NCI-H1092 (cell line): ENCODE measurements around the gene PSD.
A peak's percentile ranks its signal among the peaks of the same experiment; 100 is the strongest.

Source experiments
- DNase-seq: peaks from one replicate; lab custom pipeline; 2025; lab: John Stamatoyannopoulos, UW

Gene PSD

GRCh38 chr10:102420181-102420713, 1.7 kb upstream of the PSD start:
- no peak for DNase-seq

GRCh38 chr10:102419269-102420180, 940 bp upstream of the PSD start:
- peak; percentile 66 for DNase-seq

DNA sequence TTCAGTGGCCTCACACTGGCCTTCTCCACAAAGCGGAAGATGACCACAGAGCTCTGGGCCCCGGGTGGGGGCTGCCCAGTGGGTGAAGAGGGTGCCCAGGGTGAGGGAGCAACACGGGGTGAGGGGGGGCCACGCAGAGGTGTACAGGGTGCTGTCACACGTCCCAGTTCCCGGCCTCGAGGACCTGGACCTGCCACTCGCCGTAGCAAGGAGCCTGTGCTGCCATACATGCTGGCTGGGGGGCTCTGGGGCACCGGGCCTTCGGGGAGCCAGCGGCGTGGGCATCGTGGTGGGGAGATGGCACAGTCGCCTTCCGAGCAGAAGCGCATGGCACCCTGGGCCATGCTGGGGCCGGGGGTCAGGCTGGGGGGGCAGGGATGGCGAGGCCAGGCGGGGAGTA, 1.9 kb downstream of the PSD start:
- no peak for DNase-seq

DNA sequence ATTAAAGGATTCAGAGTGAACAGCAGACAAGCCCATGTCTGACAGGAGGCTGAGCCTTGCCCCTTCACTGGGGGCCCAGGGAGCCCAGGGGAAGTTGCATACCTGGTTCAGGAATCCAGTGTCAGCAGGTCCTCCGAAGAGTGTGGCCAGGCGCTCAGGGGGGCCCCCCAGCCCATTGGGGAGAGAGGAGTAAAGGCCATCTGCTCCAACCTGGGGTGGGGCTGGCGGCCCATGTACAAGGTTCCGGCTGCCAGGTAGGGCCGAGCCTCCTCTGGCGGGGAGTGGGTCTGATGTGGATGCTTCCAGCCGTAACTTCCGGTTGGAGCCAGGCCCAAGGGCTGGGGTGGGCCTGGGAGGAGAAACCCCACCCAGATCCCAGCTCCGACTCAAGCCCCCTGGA, 2.3 kb downstream of the PSD start:
- DNase-seq: no peak

DNA sequence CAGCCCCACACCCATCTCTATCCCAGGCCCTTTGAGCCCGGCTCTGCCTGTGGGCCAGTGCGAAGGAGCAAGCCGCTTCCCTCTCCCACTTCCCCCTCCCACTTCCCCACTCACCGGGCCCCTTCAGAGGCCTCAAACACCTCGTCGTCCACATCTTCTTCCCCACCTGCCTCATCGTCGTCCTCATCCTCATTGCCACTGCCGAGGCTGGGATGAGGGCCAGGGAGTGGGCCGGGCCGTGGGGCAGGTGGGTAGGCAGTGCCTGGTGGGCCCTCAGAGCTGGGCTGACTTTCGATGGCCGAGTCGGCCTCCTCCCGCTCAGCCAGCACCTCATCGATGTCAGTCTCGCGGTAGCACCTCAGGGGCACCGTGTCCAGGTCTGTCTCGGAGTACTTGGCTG, 3.8 kb downstream of the PSD start:
- DNase-seq: no peak

DNA sequence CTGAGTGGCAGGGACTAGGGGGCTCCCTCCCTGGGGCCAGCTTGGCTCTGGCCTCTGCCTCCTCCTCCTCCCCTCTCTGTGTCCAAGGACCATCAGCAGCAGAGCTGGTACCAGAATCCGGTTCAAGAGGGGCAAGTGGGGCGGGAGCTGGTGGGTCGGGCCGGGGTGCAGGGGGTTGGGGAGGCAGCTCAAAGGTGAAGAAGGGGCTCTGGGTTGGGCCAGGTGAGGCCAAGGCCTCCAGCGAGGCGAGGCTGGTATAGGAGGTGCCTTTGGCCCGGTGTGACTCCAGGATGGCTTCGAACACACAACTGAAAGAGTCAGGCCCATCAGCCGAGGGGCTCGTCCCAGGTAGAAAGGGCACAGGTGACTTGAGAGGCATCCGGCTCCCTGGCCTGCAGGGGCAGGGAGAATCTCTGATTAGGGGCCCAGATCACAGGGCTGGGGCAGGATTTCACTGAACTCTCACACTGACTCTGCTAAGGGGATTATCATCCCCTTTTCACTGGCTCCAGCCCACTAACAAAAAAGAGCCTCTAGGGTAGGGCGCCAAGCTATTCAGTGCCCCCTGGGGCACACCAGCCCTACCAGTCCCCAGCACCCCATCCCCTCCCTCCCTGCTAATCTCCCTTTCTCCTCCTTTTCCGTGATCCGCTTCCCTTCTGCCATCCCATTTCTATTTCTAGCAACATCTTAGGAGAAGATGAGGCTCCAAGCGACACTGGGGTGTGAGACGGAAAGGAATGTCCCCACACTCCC, 4.6 kb downstream of the PSD start:
- no peak for DNase-seq

- DNase-seq: peak; percentile 72
Measured at GRCh38 chr10:102413053-102413705, 5.4 kb downstream of the PSD start.

DNA sequence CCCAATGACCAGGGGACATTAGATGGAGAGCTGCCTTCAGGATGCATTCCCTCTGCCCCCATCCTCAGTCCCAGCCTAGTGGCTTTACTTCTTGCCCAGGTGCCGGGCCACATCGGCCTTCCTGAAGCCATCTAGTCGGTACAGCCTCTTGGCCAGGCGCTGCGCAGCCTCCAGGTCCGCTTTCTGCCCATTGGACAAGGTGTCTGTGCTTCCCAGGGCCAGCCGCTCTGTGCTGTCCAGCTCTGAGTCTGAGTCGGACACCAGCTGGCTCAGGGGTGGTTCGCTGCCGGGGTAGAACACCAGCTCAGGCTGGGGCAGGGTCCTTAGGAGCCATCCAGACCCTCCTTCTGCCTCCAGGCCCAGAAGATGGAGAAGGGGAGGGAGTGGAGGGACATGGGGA, 6.3 kb downstream of the PSD start:
- no peak for DNase-seq

GRCh38 chr10:102411341-102412255, 7.0 kb downstream of the PSD start:
- no peak for DNase-seq

DNA sequence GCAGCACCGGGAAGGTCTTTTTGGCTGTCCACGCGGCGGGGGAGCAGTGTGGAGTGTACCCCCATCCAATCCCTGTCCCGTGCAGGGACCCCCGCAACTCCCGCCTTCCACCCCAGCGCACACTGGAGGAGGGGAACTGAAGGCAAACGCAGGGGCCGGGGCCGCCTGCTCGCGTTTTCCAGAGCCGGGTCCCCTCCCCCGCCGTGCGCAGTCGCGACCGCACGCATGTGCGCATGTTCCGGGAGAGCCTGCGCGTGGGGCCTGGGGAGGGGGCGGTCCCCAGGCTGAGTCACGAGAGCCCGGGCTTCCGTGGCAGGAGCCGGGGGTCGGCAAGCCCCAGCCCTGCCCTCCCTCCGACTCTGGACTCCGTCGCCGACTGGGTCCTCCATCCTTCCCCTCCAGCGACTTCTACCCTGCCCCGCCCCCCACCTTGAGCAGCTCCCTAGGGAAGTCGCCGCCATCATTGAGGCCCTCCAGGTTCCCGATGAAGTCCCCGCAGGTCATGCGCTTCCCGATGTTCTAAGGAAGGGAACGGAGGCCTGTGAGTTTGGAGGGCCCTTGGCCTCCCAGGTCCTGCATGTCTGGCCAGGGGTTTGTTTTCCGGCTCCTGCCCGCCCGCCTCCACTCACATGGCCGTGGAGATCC, 8.0 kb downstream of the PSD start:
- no peak for DNase-seq

DNA sequence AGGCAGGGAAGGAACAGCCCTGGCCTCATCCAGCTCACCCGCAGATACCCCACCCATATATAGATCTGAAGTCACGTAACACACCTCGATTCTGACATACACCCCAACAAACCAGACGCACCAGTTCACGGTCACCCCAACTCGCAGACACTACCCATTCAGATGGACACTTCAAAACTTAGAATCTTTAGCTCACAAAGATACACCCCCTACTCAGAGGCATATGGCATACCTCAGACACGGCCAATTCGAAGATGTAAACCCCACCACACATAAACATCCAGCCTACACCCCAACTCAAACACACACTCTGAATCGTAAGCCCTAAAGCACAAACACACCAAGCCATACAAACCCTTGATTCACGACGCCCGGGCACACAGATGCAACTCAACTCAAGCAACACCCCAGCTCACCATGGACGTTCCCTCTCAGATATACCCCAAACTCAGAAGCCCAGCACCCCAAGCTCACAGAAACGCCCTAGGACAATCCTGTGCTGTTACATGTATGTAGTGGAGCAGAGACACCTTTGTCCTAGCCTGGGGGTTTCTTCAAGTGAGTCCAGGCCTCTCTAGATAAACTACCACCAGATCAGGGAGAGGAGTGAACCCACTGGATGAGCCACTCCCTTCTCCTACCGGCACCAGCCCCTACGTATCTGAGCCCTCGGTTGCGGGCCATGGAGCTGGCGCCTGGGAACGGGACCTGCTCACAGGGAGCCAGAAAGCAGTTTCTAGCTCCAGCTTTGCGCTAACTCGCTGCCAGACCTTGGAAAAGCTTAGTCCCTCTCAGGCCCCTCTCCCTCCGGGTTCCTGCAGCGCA, 8.8 kb downstream of the PSD start:
- DNase-seq: no peak

DNA sequence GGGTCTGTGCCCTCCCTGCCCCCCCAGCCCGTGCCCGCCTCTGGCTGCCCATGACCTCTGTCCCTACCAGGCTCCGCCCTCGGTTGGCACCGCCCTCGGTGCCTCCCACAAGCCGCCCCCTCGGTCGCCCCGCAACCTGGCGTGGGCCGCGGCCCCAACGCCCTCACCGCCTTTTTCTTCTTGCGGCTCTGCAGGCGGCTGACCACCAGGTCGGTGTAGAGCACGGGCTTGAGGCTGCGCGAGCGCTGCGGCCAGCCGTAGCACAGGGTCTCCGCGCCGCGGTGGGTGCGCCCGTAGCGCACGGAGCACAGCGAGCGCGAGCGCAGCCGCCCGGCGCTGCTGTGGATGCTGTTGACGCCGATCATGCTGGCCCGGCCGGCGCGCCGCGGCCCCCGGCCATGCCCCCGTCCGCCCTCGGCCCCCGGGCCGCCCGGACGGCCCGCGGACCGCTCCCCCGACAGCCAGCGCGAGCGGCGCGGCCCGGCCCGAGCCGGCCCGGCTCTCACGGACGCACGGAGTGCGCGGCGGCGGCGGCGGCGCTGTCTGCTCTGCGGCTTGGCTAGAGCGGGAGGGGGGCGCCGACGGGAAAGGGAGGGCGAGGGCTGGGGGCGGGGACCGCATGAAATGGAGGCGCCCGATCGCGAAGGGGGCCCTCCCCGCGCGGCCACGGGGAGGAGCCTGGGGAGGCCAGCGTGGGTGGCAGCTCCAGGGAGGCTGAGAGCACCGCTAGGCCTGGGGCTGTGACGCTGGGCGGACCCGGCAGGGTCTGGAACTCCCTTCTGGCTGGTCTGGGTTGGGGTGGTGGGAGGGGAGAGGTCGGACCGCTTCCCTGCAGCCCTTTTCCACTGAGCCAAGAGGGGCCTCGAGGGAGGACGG, 9.6 kb downstream of the PSD start:
- peak; percentile 11 for DNase-seq

GRCh38 chr10:102408131-102408727, 10.4 kb downstream of the PSD start:
- no peak for DNase-seq

DNA sequence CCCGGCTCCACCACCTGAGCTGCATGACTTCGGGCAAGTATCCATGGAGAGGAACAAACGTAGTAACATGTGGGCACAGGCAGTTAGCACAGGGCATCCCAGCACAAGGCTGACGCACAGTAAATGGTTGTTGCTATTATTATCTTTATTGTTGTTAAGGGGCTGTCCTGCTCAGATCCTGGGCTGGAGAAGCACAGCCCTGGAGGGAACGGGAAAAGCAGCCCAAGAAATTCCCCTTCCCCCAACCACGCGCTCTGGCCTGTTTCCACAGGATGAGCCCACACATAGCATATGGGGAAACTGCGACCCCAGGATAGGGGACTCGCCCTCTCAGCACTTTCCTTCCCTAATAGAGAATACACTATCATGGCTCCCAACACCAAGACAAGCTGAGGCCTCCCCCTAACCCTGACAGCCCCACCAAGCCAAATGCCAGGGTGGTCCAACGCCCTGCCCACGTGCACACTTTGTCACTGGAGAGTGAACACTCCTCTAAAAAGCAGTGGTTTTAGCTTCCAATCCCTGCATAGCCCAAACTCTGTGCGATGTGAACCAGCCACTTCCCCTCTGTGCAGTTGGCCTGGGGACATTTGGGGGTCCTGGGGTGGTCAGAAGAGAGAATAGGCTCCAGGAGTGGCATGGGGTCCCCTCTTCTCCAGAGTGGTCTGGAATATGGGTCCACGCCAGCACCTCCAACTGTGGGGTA, 11.0 kb downstream of the PSD start:
- no peak for DNase-seq

GRCh38 chr10:102406815-102407214, 11.8 kb downstream of the PSD start:
- DNase-seq: no peak

DNA sequence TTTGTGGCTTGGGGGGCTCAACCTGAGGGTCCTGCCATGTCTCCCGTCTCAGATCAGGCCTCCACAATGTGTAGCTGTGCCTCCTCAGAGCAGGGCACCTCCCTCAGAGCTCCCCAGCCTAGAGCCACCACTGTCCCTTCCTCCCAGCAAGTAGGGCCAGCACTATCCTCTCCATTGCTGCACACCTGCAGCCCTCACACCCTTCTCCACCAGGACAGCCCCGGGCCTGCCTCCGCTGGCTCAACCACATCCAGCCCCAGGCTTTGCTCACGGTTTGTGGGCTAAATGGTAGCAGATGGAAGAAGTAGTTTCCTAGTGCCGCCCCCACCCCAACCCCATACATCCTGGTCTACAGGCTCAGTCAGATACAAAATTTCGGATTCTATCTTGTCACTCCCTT, 13.0 kb downstream of the PSD start:
- DNase-seq: no peak

DNA sequence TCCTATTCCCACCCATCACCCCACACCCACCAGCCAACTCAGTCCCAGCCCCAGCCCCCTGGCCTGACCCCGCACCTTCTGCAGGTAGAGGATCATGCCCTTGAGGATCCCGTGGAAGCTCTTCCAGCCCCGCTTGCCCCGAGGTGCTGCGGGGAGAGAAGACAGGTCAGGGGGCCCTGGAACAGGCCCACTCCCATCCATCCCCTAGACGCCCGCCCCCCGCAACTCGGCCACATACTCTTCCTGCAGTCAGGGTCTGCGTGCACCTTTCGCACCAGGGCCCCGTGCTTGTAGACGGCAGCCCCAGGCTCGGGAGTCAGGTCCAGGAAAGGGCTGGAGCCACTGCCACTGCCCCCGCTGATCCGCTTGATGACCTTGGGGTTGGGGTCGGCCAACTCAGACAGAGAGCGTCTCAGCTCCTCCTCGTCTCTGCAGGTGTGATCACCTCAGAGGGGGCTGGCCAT, 13.4 kb downstream of the PSD start:
- DNase-seq: no peak
